Chondrocyte (in vitro differentiated cells): ENCODE measurements around the gene RFX1. TPM values are rescaled to one million over a fixed set of nuclear protein-coding genes. Genes with fewer than 3 reads are reported as not detected.
"Not testable (repeated sequence)": the region's sequence is repeated elsewhere in the genome, so short reads cannot be mapped to it uniquely, and the experiment has no call there.

ENCODE experiments used
- DNase-seq: peaks from one replicate; pipeline ENCODE4 v3.0.0; 2021; ENCODE audit warnings: mixed read lengths, low spot score
- H3K27ac Mint-ChIP-seq: one replicate; pipeline ENCODE4 v1.8.0; 2021; ENCODE audit warnings: mild to moderate bottlenecking, moderate library complexity, mixed read lengths; ENCODE audit not compliant: unreplicated experiment
- H3K27me3 Mint-ChIP-seq: 2 replicates; pipeline ENCODE4 v1.8.0; 2021; ENCODE audit warnings: low read depth, mixed read lengths
- H3K36me3 Mint-ChIP-seq: 2 replicates; pipeline ENCODE4 v1.8.0; 2021; ENCODE audit warnings: low read depth, mixed read lengths
- H3K4me1 Mint-ChIP-seq: 2 replicates; pipeline ENCODE4 v1.8.0; 2021; ENCODE audit warnings: low read depth, mild to moderate bottlenecking, mixed read lengths
- H3K4me3 Mint-ChIP-seq: one replicate; pipeline ENCODE4 v1.8.0; 2021; ENCODE audit warnings: mild to moderate bottlenecking, moderate library complexity, mixed read lengths; ENCODE audit not compliant: unreplicated experiment
- H3K9me3 Mint-ChIP-seq: 2 replicates; pipeline ENCODE4 v1.8.0; 2021; ENCODE audit warnings: low read depth, mixed read lengths
- CTCF ChIP-seq: fragments of 200-600 bp; sonication (generic); IDR thresholded peaks from 2 replicates; pipeline ENCODE4 v1.5.0; 2021; ENCODE audit warnings: antibody characterized with exemption, mild to moderate bottlenecking, moderate library complexity
- total RNA-seq: library from RNA; stranded (reverse); gene quantifications from 3 replicates; pipeline ENCODE4 v1.2.1, GENCODE V29; 2021

RFX1 gene
- total RNA-seq, 1 donor from 2014 or later: 9.4 TPM

- peaks cover 4% of the 10 kb centered on the region for H3K27me3 Mint-ChIP-seq
- no peak for DNase-seq
- H3K4me3 Mint-ChIP-seq: no peak overlapping the region
- peak overlapping the region; percentile 62 for H3K27ac Mint-ChIP-seq
- H3K9me3 Mint-ChIP-seq: no peaks in the 10 kb centered on the region
- peaks cover 6% of the 10 kb centered on the region for H3K4me1 Mint-ChIP-seq
- H3K36me3 Mint-ChIP-seq: no peaks in the 10 kb centered on the region
- TF ChIP-seq CTCF: peak; percentile 72
Observed at GRCh38 chr19:14023404-14024235, 17.5 kb upstream of the RFX1 start.

GRCh38 chr19:14022469-14022868 lies 16.3 kb upstream of the RFX1 start:
- TF ChIP-seq CTCF: no peak
- no peak for DNase-seq
- Mint-ChIP-seq H3K36me3 (no peaks in the 10 kb centered on the region), H3K4me3 (no peak overlapping the region), H3K4me1 (peaks cover 6% of the 10 kb centered on the region), H3K27me3 (no peaks in the 10 kb centered on the region), H3K27ac (no peak overlapping the region), H3K9me3 (no peaks in the 10 kb centered on the region)

- Mint-ChIP-seq H3K27me3 (no peaks in the 10 kb centered on the region), H3K4me1 (peaks cover 6% of the 10 kb centered on the region), H3K4me3 (no peak overlapping the region), H3K27ac (no peak overlapping the region), H3K9me3 (no peaks in the 10 kb centered on the region), H3K36me3 (no peaks in the 10 kb centered on the region)
- TF ChIP-seq CTCF: no peak
- no peak for DNase-seq
Observed at GRCh38 chr19:14021474-14021873, 15.4 kb upstream of the RFX1 start.

GRCh38 chr19:14019739-14020138 lies 13.6 kb upstream of the RFX1 start:
- not testable (repeated sequence) for H3K27me3 Mint-ChIP-seq, H3K4me3 Mint-ChIP-seq, H3K27ac Mint-ChIP-seq, DNase-seq, H3K36me3 Mint-ChIP-seq, H3K4me1 Mint-ChIP-seq, H3K9me3 Mint-ChIP-seq

- no peak overlapping the region for H3K4me3 Mint-ChIP-seq
- no peak overlapping the region for H3K27ac Mint-ChIP-seq
- no peaks in the 10 kb centered on the region for H3K36me3 Mint-ChIP-seq
- DNase-seq: no peak
- H3K9me3 Mint-ChIP-seq: no peaks in the 10 kb centered on the region
- peaks cover 6% of the 10 kb centered on the region for H3K4me1 Mint-ChIP-seq
- no peaks in the 10 kb centered on the region for H3K27me3 Mint-ChIP-seq
- no peak for TF ChIP-seq CTCF
Observed at GRCh38 chr19:14019100-14019499, 13.0 kb upstream of the RFX1 start.

GRCh38 chr19:14015524-14016035 lies 9.5 kb upstream of the RFX1 start:
- H3K36me3 Mint-ChIP-seq: no peaks in the 10 kb centered on the region
- no peak overlapping the region for H3K27ac Mint-ChIP-seq
- TF ChIP-seq CTCF: no peak
- no peaks in the 10 kb centered on the region for H3K9me3 Mint-ChIP-seq
- no peaks in the 10 kb centered on the region for H3K27me3 Mint-ChIP-seq
- H3K4me3 Mint-ChIP-seq: no peak overlapping the region
- H3K4me1 Mint-ChIP-seq: no peaks in the 10 kb centered on the region
- no peak for DNase-seq
